K562 (cell line): ENCODE data around the gene PRDX6. TPM values are rescaled to one million over a fixed set of nuclear protein-coding genes. Genes with fewer than 3 reads are reported as not detected.

ENCODE experiments used
- ATAC-seq: fragments of 200-7000 bp; cut with Tn5 transposase; 3 replicates; pipeline ENCODE4 v1.9.1; 2020; ENCODE audit warnings: moderate library complexity
- BruUV-seq: library from RNA; stranded (reverse); fragments of 400-500 nt; replicated peaks from 2 replicates; lab custom pipeline; 2021; lab: Mats Ljungman, UMichigan
- CTCF ChIA-PET: fragments of 300-600 bp; formaldehyde crosslinking; extraction: SDS; loops from one replicate; lab custom pipeline; 2021; ENCODE audit warnings: low intra/inter-chr PET ratio; lab: Yijun Ruan, JAX
- POLR2A ChIA-PET: fragments of 300-600, 350-650 bp; sonication (Branson Sonifier 250); formaldehyde crosslinking; extraction: SDS; loops from one replicate; lab custom pipeline; 2021; ENCODE audit warnings: antibody characterized with exemption, inconsistent platforms; lab: Yijun Ruan, JAX
- DNase-seq, 4 experiments: peaks; one replicate each; pipeline versions ENCODE4 v3.0.0 to v3.0.0-alpha.2; 2011 to 2018; ENCODE audit warnings: low spot score in 3 of 4, mixed read lengths in 3 of 4; ENCODE audit errors: extremely low read depth in 1 of 4
- FAIRE-seq: peaks from 2 replicates; lab custom pipeline; 2011; peaks lifted over from hg19 to GRCh38; lab: Jason Lieb, UNC
- H2AFZ ChIP-seq: 2 replicates; pipeline ENCODE4 v1.6.0; 2011; ENCODE audit warnings: low read depth, low read length, control low read depth, inconsistent platforms
- H3K27ac ChIP-seq: fragments of 200-600 bp; 3 replicates; pipeline ENCODE4 v1.8.0; 2011; ENCODE audit warnings: low read depth, mild to moderate bottlenecking, control low read depth, inconsistent platforms, low read length, moderate library complexity, mixed read lengths; ENCODE audit errors: extremely low read depth
- H3K27me3 ChIP-seq, 2 experiments: fragments of 300-600 bp in 1 of 2; 2 replicates in 1 of 2; 3 replicates in 1 of 2; pipeline versions ENCODE4 v1.6.0 to v1.8.0; 2011; ENCODE audit warnings: inconsistent platforms in 2 of 2, low read length in 2 of 2, mild to moderate bottlenecking in 1 of 2, mixed read lengths in 1 of 2, moderate library complexity in 1 of 2; ENCODE audit not compliant: control insufficient read depth in 2 of 2, insufficient read depth in 2 of 2
- H3K36me3 ChIP-seq: fragments of 300-600 bp; 3 replicates; pipeline ENCODE4 v1.8.0; 2011; ENCODE audit warnings: mild to moderate bottlenecking, low read length, inconsistent platforms; ENCODE audit not compliant: control insufficient read depth, insufficient read depth
- H3K4me1 ChIP-seq, 2 experiments: fragments of 200-600 bp in 1 of 2; replicated peaks in 1 of 2; 2 replicates in 1 of 2; 3 replicates in 1 of 2; pipeline versions ENCODE4 v1.5.1 to v1.8.0; 2011; ENCODE audit warnings: inconsistent platforms in 2 of 2, low read length in 2 of 2, mild to moderate bottlenecking in 1 of 2, mixed read lengths in 1 of 2, moderate library complexity in 1 of 2; ENCODE audit not compliant: control insufficient read depth in 2 of 2, insufficient read depth in 2 of 2
- H3K4me2 ChIP-seq: 2 replicates; pipeline ENCODE4 v1.6.1; 2011; ENCODE audit warnings: low read length, control low read depth, inconsistent platforms, mixed read lengths; ENCODE audit not compliant: insufficient read depth
- H3K4me3 ChIP-seq: fragments of 200-600 bp; sonication (generic), shearing (Covaris generic); 2 replicates; pipeline ENCODE4 v1.5.1; 2016; ENCODE audit warnings: control low read depth, inconsistent platforms
- H3K79me2 ChIP-seq: fragments of 200-600 bp; 3 replicates; pipeline ENCODE4 v1.8.0; 2011; ENCODE audit warnings: low read length, inconsistent platforms; ENCODE audit not compliant: control insufficient read depth, insufficient read depth
- H3K9ac ChIP-seq, 2 experiments: 2 replicates each; pipeline versions ENCODE4 v1.6.0 to v1.6.1; 2011; ENCODE audit warnings: low read depth in 2 of 2, low read length in 2 of 2, control low read depth in 1 of 2, inconsistent platforms in 1 of 2, mild to moderate bottlenecking in 1 of 2, mixed read lengths in 1 of 2; ENCODE audit not compliant: insufficient read depth in 1 of 2
- H3K9me1 ChIP-seq: one replicate; pipeline ENCODE4 v1.6.0; 2011; ENCODE audit warnings: inconsistent platforms, mild to moderate bottlenecking, low read length, moderate library complexity; ENCODE audit not compliant: control insufficient read depth, insufficient read depth
- H3K9me3 ChIP-seq: replicated peaks from 2 replicates; pipeline ENCODE4 v1.5.1; 2011; ENCODE audit warnings: low read depth, low read length, inconsistent platforms; ENCODE audit not compliant: control insufficient read depth, insufficient read depth
- H4K20me1 ChIP-seq: replicated peaks from 2 replicates; pipeline ENCODE4 v1.6.1; 2011; ENCODE audit warnings: low read length, inconsistent platforms, mixed read lengths; ENCODE audit not compliant: control insufficient read depth, insufficient read depth
- CHAMP1 ChIP-seq: fragments of 450-650 bp; IDR thresholded peaks from 2 replicates; pipeline ENCODE4 v1.6.1; 2016; ENCODE audit warnings: mild to moderate bottlenecking
- FOXP1 ChIP-seq: sonication (generic); formaldehyde crosslinking; IDR thresholded peaks from 2 replicates; pipeline ENCODE4 v1.8.0; 2022; ENCODE audit warnings: mild to moderate bottlenecking, missing genetic modification reagents
- GATAD2B ChIP-seq: fragments of 450-650 bp; IDR thresholded peaks from 2 replicates; pipeline ENCODE4 v1.6.1; 2017; ENCODE audit warnings: mild to moderate bottlenecking, borderline replicate concordance
- HDGF ChIP-seq: fragments of 450-650 bp; IDR thresholded peaks from 2 replicates; pipeline ENCODE4 v1.6.1; 2016
- MCM5 ChIP-seq: fragments of 450-650 bp; IDR thresholded peaks from 2 replicates; pipeline ENCODE4 v1.6.1; 2016; ENCODE audit warnings: low read depth
- NCOR1 ChIP-seq: fragments of 450-650 bp; IDR thresholded peaks from 2 replicates; pipeline ENCODE4 v1.6.1; 2016; ENCODE audit warnings: mild to moderate bottlenecking, moderate library complexity
- POLR3G ChIP-seq: IDR thresholded peaks from 2 replicates; pipeline ENCODE4 v1.6.1; 2011; ENCODE audit not compliant: insufficient read length, insufficient replicate concordance; ENCODE audit errors: extremely low read depth
- PTBP1 ChIP-seq: fragments of 200-400 bp; formaldehyde crosslinking; IDR thresholded peaks from 2 replicates; pipeline ENCODE4 v1.6.1; 2017; ENCODE audit warnings: low read depth, low read length
- RCOR1 ChIP-seq, 2 experiments: IDR thresholded peaks; 2 replicates each; pipeline ENCODE4 v1.6.1; 2012; ENCODE audit warnings: low read depth in 2 of 2, low read length in 2 of 2, borderline replicate concordance in 1 of 2, improper control_type of control experiment in 1 of 2
- SAP30 ChIP-seq: fragments of 200-600 bp; sonication (generic); IDR thresholded peaks from 2 replicates; pipeline ENCODE4 v1.6.1; 2012; ENCODE audit warnings: borderline replicate concordance, low read depth, mild to moderate bottlenecking, moderate library complexity, low read length, control low read depth, inconsistent platforms; ENCODE audit not compliant: insufficient read depth, poor library complexity, severe bottlenecking
- TFAP4 ChIP-seq: sonication (generic); formaldehyde crosslinking; IDR thresholded peaks from 2 replicates; pipeline ENCODE4 v1.8.0; 2022; ENCODE audit warnings: missing genetic modification reagents, mild to moderate bottlenecking, moderate library complexity, borderline replicate concordance
- TSHZ1 ChIP-seq: fragments of 250-450 bp; sonication (Bioruptor Pico); IDR thresholded peaks from 2 replicates; pipeline ENCODE4 v1.4.0; 2020; ENCODE audit warnings: mild to moderate bottlenecking, moderate library complexity
- ZNF3 ChIP-seq: fragments of 250-450 bp; sonication (Bioruptor Pico); IDR thresholded peaks from 2 replicates; pipeline ENCODE4 v1.5.0; 2021; ENCODE audit warnings: mild to moderate bottlenecking, moderate library complexity
- ZNF75A ChIP-seq: fragments of 450-650 bp; formaldehyde crosslinking; IDR thresholded peaks from 2 replicates; pipeline ENCODE4 v1.4.0; 2020; ENCODE audit warnings: mild to moderate bottlenecking
- ZNF77 ChIP-seq: fragments of 250-450 bp; sonication (Bioruptor Pico); IDR thresholded peaks from 2 replicates; pipeline ENCODE4 v1.5.0; 2020
- WGBS: fragments of 100-300 bp; shearing (Covaris generic); methylation state at CpG from one replicate; pipeline ENCODE4 v1.1.6; 2016; ENCODE audit warnings: low coverage, mixed read lengths; ENCODE audit not compliant: insufficient coverage; ENCODE audit errors: missing lambda C conversion rate; 5-methylcytosine and 5-hydroxymethylcytosine counted together
- in situ Hi-C: fragments of 300-500 bp; cut with MboI; formaldehyde crosslinking; loops from 4 replicates; pipeline ENCODE4 v1.15.0; 2018; ENCODE audit warnings: inconsistent platforms, mixed read lengths
- intact Hi-C: fragments of 100-400 bp; cut with micrococcal nuclease; formaldehyde crosslinking; loops from 2 replicates; pipeline ENCODE4 v1.14.2; 2022
- polyA plus RNA-seq, 8 experiments: library from polyadenylated mRNA; depleted of rRNA in 4 of 8; stranded (reverse) in 5 of 8; unstranded in 3 of 8; fragments of >200 nt; fragmentation: Nextera tagmentation in 2 of 8; fragmentation: Illumina TruSeq in 1 of 8; extraction: Ambion mirVana in 2 of 8; extraction: Trizol in 1 of 8; gene quantifications; 2 replicates each; pipeline versions ENCODE4 v1.2.1 to v1.2.3, GENCODE V29; 2011 to 2014; ENCODE audit warnings: inconsistent platforms in 1 of 8, missing spikeins in 1 of 8
- total RNA-seq, 7 experiments: library from RNA; depleted of rRNA in 6 of 7; stranded (reverse); fragments of >200 nt in 6 of 7; fragmentation: Illumina TruSeq in 2 of 7; extraction: Trizol in 2 of 7; gene quantifications; 2 replicates each; pipeline versions ENCODE4 v1.2.1 to v1.2.3, GENCODE V29; 2011 to 2021; ENCODE audit warnings: low replicate concordance in 1 of 7

PRDX6 gene
- total and polyA plus RNA-seq, 9 of the 15 experiments (the other 6 are each of a cell fraction or from before 2014, with no cell fraction given), result 277 to 1,082 (median 610) TPM

GRCh38 chr1:173475564-173476196, 1.5 kb upstream of the PRDX6 start:
- peaks cover 11 to 34% of the 10 kb centered on the region in 2 experiments for H3K4me1 ChIP-seq
- H3K4me3 ChIP-seq, result peak overlapping the region; percentile 70
- intact Hi-C loops (loop anchor here (5.0 kb wide), 4 partner anchors 208 to 392 kb away; partner anchors contain the start of genes CENPL, DARS2, GAS5 and ZBTB37), in situ Hi-C loops (no loop called here)
- H3K9me1 ChIP-seq, result no peaks in the 10 kb centered on the region
- ChIA-PET POLR2A (interaction anchor here (0.6 to 4.2 kb wide), 9 partner anchors 10 to 349 kb away, joined by 3 to 39 read pairs (median 4); partner anchors contain the start of genes CENPL and DARS2), CTCF (no interaction called here)
- ATAC-seq, result peak; percentile 12
- H3K9ac ChIP-seq, result peak overlapping the region; percentile 78 to 84; a peak in 3 of 4 replicates
- peaks cover 32% of the 10 kb centered on the region for H3K36me3 ChIP-seq
- no TSS peak for BruUV-seq
- no peaks in the 10 kb centered on the region for H3K27me3 ChIP-seq
- peaks cover 57% of the 10 kb centered on the region for H3K79me2 ChIP-seq
- peaks cover 5% of the 10 kb centered on the region; the same call in 1 of the 2 replicates for H4K20me1 ChIP-seq
- peak overlapping the region; percentile 99 for H2AFZ ChIP-seq
- WGBS, result 3% methylated on average over 5 of the region's 5 CpGs
- H3K27ac ChIP-seq, result peak overlapping the region; percentile 82; the same call in 2 of the 3 replicates
- peak in 1 of 4 experiments; percentile 40 for DNase-seq
- FAIRE-seq, result peak; percentile 58
- H3K9me3 ChIP-seq, result peaks cover 10% of the 10 kb centered on the region
- H3K4me2 ChIP-seq, result peak overlapping the region; percentile 93
- TF ChIP-seq MCM5 (no peak), TSHZ1 (no peak), ZNF75A (CRISPR knock-in tag) (no peak), ZNF3 (CRISPR knock-in tag) (no peak), POLR3G (no peak), CHAMP1 (peak; percentile 12; the same call in 1 of the 2 replicates), RCOR1 (IDR thresholded peaks at IDR 0.05; ENCODE audit: borderline replicate concordance in 1 of 2, low read depth in 2 of 2, low read length in 2 of 2) (0 out of 4 replicates have a peak, but pooled peaks of 1 of the 2 experiments have one; percentile 32), TFAP4 (CRISPR knock-in tag) (no peak), FOXP1 (CRISPR knock-in tag) (no peak), NCOR1 (no peak), ZNF77 (CRISPR knock-in tag) (no peak), SAP30 (peak; percentile 24), PTBP1 (no peak), HDGF (0 out of 2 replicates have a peak, but pooled peaks have one; percentile 55), GATAD2B (no peak; the same call in 1 of the 2 replicates)
